GM19328 (cell line): ENCODE data around the gene EML4.
"Not testable (repeated sequence)": the region's sequence is repeated elsewhere in the genome, so short reads cannot be mapped to it uniquely, and the experiment has no call there.

Source experiments
- ATAC-seq: cut with Tn5 transposase; IDR thresholded peaks from one replicate; pipeline ENCODE4 v1.9.1; 2021; ENCODE audit warnings: mild to moderate bottlenecking, moderate library complexity; ENCODE audit not compliant: unreplicated experiment

The EML4 gene

DNA sequence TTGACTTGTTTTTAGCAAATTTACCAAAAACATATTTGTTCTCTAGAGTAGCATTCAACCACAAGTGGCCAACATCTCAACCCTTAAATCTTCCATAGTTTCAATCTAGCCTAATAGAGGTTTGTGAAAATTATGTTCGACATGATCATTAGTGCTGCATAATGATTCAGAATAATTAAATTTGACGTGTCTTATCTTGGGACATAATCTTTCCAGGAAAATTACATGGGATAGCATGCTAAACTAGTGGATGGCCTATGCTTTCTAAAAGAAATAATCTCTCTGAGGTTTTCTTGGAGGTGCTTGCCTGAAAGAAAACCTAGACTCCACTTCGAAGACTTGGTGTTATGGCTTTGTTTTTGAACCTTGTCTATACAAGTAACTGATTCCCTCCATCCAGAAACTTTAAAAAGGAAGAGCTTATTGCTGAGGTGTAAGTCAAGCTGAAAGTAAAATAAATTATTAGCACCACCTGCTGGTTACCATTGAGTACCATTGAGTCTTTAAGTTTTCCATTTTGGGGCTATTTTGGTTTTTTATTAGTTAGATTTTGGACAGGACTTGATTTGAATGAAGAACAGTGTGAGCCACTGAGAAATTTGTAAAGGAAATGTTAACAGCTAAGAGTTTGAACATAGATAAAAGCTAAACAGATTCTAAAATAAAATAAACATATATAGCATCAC lies 159.1 kb downstream of the EML4 start:
- no peak for ATAC-seq

DNA sequence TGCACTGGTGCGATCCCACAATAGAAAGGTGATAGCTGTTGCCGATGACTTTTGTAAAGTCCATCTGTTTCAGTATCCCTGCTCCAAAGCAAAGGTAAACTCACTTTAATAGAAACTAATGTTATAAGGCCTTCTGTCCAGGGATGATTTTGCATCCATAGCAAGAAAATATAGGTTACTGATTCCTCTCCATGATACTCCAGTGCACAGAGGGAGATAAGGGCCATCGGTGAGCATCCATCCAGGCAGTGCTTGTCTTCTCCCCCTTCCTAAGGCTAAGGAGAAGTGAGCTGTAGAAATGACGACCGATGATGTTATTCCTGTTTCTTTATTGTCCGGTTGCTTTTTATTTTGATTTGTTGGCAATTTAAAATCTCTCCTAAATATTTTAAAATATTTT lies 159.8 kb downstream of the EML4 start:
- ATAC-seq = no peak

GRCh38 chr2:42329736-42330135 lies 160.6 kb downstream of the EML4 start:
- no peak for ATAC-seq

DNA sequence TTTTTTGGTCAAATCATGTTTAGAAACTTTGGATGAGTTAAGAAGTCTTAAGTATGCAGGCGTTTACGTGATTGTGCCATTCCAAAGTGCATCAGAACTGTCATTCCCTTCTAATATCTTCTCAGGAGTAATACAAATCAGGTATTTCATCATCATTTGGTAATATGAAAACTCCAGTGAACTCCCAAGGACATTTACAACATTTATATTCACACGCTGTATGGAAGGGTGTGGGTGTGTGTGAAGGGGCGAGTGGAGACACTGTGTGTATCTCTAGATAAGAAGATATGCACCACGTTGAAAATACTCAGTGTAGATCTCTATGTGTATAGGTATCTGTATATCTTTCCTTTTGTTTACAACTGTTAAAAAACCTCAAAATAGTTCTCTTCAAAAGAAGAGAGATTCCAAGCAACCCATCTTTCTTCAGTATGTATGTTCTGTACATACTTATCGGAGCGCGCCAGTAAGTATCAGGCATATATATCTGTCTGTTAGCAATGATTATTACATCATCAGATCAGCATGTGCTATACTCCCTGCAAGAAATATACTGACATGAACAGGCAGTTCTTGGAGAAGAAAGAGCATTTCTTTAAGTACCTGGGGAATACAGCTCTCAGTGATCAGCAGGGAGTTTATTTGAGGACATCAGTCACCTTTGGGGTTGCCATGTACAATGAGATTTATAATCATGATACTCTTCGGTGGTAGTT lies 162.6 kb downstream of the EML4 start:
- ATAC-seq = no peak

DNA sequence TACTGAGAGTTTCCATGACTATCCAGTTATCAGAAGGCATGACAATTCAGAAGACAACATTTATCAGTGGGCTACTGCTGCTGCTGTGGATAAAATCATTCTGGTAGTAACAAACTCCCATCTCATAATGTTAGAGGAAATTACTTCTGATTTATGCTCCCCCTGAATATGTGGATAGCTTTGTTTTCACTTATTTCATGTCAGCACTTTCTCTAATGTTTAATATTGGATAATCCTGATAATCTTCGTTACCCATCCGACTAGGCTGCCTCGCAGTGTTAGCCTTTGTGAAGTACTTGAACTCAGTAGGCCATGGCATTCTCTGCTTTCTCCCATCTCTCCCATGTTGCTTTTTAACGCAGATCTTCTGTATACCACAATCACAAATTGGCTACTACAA lies 163.4 kb downstream of the EML4 start:
- no peak for ATAC-seq

GRCh38 chr2:42333579-42333978 lies 164.4 kb downstream of the EML4 start:
- ATAC-seq = no peak

GRCh38 chr2:42334220-42334619 lies 165.1 kb downstream of the EML4 start:
- ATAC-seq = no peak

- ATAC-seq = not testable (repeated sequence)
Measured at GRCh38 chr2:42334865-42335264, 165.7 kb downstream of the EML4 start.

DNA sequence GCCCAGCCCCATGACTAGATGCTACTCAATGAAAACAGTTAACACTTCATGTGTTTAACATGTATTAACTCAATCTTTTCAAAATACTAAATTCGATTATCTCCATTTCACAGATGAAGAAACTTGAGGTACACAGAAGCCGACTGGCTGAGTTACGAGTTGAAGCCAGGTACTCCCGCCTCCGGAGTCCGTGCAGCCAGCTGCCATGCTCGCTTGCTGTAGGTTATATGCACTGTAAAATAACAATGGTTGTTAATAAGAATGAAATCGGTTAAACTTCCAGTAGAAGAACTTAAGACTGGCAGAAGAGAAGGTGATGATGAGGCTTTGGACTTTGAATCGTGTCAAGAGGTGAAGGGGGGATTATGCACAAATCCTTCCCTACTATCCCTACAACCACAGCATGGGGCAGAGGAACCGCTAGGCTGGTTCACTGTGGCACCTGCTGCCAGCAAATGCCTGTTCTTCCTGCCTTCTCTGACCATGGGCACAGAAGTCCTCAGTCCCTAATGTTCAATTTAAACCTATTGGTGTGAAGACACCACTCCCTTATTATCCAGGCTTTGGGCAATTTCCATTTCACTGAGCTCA lies 166.5 kb downstream of the EML4 start:
- no peak for ATAC-seq

- ATAC-seq = no peak
Measured at GRCh38 chr2:42336361-42336965, 167.3 kb downstream of the EML4 start.

- no peak for ATAC-seq
Measured at GRCh38 chr2:42337356-42337820, 168.2 kb downstream of the EML4 start.

- no peak for ATAC-seq
Measured at GRCh38 chr2:42337846-42338566, 168.9 kb downstream of the EML4 start.

- no peak for ATAC-seq
Measured at GRCh38 chr2:42338567-42339190, 169.5 kb downstream of the EML4 start.

DNA sequence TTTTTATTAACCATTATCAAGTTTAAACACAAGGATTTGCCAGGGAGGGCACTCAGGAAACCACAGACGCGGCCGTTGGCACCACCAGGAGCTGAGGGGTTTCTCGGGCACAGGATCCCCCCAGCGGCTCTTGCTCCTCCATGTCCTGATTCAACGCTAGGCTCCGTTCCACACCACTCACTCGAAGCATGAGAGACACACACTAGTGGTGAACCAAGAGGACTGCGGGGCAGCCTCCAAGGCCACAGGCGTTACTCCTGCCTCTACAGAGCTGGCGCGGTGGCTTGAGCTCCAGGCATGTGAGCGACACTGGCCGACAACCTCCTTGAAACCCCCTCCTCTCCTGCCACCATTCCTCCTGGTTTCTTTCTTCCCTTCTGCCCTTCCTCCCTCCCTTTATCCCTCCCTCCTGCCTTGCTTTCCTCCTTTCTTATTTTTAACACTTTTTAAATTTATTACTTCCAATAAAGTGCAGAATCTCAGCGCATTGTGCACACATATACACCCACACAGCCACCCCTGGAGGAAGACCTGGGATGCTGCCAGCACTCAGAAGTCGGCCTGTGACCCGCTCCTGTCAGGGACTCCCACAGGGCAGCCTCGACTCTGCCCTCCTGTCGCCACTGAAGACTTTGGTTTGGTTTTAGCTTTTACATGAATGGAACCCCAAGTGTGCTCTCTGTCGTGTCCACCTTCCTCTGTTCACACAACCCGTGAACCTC lies 170.2 kb downstream of the EML4 start:
- ATAC-seq = no peak

DNA sequence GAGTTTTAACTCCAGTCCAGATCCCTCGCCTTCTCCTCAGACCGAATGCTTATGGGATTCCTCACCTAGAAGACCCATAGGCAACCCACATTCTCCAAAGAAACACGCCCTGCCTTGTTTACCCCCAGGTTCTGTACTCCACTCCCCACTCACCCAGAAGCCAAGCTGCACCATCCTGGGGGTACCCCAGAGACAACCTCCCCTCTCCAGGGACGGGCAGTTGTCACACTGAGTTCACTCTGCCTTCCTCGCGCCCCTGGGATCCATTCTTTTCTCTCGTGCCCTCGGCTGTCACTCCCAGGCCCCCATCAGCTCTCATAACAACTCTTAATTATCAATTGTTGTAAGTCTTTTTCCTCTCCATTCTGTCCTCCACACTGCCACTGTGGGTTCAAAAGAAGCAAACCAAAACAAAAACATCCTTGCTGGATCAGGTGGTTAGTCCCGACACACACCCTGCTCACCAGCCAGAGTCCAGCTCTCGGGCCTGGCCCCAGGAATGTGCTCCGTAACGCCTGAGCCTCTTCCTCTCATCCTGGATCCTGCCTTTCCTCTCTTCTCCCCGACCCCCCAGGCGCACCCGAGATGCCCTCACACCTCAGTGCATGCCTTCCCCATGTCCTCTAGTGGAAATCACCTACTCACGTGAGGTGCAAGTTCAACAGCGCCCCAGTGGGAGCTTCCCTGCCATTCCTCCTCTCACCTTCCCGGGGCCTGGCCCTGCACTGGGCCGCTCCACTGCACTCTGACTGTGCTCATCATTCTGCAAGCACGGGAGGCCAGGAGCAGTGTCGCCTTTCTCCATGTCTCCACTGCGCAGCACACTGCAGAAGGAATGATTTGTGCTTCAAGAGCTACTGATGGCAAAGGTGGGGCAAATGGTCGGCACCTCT lies 171.1 kb downstream of the EML4 start:
- ATAC-seq = no peak

- no peak for ATAC-seq
Measured at GRCh38 chr2:42340938-42341636, 171.9 kb downstream of the EML4 start.

DNA sequence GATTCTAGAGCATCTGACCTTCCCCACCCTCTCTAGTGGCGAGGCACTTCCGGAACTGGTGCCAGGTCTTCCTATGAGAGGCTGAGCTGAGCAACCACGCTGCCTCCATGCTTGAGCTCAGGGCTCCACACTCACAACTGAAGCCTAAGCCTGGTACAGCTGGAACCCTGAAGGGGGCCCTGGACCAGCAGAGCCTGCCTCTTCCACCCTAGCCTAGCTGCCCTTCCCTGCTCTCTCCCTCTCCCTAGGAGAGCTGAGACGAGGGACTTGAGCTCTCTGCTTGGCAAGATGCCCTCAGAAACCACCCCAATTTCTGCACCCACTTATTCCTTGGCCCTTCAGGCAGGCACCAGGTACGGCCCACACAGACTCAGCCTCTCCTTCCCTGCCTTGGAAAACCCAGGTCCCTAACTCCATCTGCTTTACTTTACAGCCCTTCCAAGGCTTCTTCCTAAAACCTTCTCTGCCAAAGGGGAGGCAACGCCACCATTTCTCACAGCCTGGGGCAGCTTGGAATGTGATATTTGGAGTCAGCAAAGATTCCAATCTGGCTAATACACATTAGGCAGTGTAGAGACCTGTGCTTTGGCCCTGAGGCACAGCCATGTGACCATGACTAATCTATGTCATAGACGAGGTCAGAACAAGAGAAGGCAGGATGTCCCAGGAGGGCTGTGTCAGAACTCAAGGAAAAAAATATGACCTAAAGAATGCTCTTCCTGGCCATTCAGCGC lies 173.1 kb downstream of the EML4 start:
- no peak for ATAC-seq

DNA sequence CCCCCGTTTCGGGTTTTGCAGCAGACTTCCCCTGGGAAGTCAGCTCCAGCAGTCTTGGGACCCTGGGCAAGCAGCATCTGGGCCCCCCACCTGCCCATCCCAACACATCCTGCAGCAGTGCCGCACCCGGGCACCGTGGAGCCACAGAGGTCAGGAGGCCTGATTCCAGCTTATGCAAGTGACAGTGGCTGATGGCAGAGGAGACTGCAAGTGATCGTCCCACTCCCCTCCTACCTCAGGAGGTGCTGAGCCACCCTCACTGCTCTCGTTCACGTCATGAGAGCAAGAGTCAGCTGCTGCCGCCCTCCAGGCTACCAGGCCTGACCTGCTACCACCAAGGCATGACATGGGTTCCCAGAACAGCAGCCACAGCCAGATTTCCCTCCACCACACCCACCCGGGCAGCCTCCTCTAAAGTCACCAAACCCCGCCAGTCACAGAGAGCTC lies 173.7 kb downstream of the EML4 start:
- ATAC-seq = no peak
